Activated CD4-positive, alpha-beta T cell treated with anti-CD3 and anti-CD28 coated beads for 48 hours (primary cell): Measurements from ENCODE around the gene PBRM1.

Experiments
- DNase-seq: peaks from one replicate; pipeline ENCODE4 v3.0.0-alpha.2; 2020

Gene PBRM1

DNA sequence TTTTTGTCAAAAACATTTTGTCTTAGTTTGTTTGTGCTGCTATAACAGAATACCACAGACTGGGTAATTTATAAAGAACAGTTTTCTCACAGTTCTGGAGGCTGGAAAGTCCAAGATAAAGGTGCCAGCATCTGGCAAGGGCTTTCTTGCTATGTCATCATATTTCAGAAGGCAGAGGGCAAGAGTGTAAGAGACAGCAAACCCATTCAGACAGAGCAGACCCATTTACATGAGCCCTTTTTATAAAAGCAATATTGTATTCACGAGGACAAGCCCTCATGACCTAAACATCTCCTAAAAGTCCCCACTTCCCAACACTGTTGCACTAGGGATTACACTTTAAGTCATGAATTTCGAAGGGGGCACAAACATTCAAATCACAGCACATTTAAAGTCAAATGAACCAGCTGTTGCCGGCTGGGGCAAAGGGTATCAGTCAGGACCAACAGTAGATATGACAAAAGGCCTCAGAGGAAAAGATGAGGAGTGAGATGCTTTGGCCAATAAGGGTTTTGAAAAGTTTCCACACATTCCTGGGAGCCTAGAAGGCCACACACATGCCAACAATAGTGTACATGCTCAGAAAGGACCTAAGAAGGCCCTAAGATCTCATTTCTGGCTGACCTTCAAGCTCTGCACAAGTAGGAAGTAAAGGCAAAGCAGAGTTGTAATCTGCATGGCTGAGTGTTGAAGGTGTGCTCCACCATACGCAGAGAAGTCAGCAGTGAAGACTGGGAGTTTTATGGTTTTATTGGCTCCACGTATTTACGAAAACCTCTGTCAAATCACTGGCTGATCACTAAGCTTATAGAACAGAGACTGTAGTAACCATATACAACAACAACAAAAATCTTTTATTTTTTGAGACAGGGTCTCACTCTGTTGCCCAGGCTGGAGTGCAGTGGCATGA, 111.4 kb downstream of the PBRM1 start:
- no peak for DNase-seq

DNA sequence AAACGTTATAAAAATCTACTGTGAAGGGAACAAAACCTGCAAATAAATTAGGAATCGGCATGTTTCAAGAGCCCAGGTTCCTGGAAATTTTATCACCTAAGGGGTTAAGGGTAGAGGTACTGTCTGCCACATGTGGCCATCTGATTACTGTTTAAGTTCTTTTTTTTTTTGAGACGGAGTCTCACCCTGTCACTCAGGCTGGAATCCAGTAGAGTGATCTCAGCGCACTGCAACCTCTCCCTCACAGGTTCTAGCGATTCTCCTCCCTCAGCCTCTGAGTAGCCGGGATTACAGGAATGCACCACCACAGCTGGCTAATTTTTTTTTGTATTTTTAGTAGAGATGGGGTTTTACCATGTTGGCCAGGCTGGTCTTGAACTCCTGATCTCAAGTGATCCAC, 113.5 kb downstream of the PBRM1 start:
- DNase-seq = no peak

DNA sequence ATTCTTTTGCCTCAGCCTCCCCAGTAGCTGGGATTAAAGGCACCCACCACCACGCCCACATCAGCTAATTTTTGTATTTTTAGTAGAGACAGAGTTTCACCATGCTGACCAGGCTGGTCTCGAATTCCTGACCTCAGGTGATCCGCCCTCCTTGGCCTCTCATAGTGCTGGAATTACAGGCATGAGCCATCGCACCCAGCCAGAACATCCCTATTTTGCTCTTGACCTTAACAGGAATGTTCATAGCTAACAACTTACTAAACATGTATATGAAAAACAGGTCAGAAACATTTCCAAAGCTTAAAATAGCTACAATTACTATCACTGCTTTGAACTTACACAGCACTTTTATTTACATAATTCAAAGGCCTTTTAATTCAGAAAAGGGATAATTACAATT, 115.6 kb downstream of the PBRM1 start:
- no peak for DNase-seq

DNA sequence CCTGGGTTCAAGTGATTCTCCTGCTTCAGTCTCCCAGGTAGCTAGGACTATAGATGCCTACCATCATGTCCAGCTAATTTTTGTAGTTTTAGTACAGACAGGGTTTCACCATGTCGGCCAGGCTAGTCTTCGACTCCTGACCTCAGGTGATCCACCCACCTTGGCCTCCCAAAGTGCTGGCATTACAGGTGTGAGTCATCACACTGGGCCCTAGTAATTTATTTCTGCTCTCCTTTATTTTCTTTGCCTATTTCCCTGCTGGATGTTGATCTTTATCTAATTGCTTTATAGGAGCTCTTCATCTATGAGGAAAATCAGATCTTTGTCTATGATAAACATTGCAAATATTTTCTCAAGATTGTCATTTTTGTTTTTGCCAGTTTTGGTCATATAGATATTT, 117.6 kb downstream of the PBRM1 start:
- DNase-seq = no peak

DNA sequence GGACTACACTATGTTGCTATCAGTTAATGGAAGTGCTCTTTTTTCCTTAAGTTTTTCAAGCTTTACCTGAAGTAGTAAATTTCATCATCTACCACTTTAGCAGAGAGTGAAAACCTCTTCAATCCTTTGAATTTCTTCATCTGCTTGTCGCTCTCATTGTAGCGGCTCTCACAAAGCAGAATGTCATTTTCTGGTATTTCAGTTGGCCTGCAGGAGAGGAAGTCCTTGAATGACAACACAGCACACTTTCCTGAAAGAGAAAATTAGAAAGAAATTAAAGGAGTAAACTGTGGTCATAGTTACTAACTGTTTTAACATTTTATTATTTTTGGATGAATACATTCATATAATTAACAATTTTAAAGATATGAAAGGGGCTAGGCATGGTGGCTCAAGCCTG, 121.7 kb downstream of the PBRM1 start:
- DNase-seq = no peak

DNA sequence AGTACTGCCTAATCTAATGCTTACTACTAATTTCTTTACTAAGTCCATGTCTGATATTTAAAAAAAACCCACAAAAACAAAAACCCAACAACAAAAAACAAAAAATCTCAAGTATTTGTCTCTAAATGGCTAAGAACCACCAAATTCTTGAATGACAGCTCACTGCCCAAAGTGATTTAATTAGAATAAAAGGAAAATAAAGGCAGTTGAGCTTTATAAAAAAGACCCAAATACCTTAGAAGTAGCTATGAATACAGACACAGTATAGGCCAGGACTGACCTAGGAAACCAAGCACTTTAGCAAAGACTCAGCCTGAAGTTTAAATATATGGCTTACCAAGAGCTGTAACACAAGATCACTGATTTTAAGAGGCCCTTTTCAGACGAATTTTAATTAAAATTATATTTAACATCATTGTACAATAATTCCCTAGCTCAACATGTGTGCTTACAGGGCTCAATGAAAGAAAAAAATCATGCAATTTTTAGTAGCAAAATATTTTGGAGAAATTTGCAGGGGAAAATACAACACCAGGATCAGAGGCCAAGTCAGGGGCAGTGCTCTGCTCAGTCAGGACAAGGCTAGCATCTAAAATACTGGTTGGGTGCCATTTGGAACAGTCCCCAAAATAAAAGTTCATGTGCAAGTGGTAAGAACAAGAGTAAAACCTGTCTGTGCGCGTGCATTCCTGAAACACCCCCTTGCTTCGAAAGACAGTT, 124.5 kb downstream of the PBRM1 start:
- DNase-seq = no peak

DNA sequence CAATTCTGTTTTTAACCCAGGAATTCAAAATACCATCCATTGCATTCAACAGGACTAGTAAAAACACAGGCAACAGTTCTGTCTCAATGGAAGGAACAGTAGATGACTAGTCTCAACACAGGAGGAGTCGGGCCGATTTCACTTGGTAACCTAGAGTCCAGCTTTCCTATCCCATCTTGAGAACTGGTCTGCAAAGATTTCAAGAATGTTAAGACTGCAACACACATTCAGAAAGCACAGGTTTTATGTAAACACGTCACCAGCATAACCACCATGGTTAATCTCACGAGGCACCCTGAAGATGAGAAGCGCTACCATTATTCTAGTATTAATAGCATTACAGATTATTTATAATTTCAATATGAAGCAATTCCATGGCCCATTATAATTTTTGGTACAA, 127.3 kb downstream of the PBRM1 start:
- DNase-seq = no peak

DNA sequence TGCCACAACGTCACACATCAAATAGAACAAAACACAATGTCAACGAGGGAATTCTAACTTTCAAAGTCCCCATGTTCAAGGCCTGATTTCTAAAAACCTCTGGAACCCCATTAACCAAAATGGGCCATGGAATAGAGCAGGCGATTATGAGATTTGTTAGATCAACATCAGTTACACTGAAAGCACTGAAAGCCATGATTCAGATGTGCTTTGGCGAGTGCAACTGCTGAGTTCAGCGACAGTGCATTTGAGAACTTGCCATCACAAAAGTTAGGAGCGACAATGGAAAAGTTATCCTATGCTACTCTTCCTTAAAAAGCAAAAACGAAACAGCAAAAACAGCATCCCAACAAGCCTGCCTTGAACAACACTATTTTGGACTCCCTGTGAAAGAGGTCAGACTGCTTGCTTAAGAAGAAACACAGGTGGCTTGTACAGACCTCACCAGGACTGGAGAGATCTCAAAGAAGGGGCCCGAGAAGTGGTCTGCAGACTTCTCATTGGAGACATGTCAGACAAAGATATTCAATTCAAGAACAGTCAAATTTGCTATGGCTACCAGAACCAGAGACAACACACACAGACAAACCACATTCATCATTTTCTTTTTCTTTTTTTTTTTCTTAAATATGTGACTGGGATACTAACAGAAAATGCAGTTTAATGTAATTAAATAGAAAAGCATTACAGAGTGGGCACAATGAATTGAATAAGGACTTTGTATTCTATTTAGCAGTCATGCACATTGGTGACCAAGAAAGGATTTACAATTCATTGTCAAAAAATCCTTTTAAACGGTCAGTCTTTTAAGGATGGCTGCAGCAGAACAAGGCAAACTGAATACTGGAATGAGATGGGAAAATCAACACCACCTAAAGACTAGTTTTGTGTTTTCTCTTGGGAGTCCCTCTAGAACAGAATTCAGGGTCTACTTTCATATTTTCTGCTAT, 128.4 kb downstream of the PBRM1 start:
- no peak for DNase-seq

DNA sequence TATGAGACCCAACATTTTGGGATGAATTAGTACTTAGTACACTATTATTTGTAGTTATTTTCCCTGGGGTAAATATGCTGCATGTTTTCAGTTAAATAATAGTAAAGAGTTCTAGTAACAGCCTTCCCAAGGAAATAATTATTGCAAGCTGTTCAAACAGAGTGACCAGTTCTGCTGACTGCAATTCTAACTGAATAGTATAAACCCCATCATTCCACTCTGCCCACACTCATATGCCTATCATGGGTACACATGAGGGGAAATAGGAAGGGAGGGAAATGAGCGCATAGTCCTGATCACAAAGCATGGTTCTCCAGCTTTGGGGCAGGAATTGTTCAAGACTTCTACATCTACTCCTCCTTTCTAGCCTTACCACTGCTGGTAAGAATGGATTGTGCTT, 130.7 kb downstream of the PBRM1 start:
- DNase-seq = no peak

DNA sequence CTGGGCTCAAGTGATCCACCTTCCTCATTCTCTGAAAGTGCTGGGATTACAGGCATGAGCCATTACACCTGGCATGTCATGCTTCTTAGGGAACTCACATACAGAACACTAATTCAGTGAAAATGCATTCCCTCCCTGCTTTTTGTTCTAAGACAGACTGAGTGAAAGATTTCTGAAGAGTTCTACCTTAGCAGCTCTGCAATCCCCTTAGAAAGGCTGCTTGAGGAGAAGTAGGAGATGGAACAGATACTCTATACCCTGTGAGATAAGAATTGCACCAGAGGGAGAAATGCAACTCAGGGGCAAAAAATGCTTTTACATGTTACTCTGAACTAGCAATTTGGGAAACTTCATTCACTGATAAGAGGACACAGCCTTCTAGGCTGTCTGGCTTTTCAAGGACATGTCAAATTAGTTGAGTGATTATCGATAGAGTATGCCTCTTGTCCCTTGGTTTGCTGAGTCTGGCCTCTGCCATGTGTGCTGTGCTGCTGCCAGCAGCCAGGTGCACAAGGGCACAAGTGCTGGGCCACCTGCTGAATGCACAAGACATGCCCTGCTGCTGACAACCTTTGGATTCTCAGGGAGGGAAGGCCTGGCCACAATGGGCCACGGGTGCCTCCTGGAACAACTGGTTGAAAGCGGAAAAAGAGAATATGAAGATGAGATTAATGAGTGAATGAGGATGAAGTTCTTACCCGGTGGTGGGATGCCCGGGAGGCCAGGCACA, 131.5 kb downstream of the PBRM1 start:
- no peak for DNase-seq

DNA sequence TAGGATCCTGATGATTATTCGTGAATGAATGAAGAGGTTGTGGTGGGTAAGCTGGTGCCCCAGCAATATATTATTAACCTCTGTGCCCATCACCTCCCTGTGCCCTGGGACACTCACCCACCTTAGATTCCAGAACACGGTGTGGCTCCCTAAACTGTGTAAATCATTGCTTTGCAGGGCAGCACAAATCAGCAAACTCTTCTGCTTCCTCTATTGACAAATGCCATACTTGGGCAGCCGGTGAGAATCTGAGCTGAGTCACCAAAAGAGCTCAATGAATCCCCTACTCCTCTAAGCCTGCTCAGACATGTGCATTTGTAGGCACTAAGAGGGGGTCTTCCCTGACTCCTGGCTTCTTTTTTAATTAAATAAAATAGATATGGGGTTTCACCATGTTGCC, 133.6 kb downstream of the PBRM1 start:
- DNase-seq = no peak

DNA sequence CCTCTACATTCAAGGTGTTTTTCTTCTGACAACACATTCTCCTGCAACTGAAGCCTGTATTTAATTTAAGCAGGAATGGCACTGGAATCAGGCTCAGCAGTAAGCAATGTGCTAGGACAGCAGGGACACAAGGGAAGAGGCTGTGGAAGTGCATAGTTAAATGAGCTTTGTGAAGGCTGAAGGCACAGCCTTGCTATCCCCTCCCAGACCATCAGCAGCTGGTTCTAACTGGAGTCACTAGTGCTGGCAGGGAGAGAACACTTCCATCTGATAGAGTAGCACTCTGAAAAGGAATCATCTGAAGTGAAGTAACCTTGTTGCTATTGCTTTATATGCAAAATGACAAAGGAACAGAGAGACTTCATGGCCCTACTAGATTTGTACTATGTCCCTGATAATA, 134.6 kb downstream of the PBRM1 start:
- no peak for DNase-seq

DNA sequence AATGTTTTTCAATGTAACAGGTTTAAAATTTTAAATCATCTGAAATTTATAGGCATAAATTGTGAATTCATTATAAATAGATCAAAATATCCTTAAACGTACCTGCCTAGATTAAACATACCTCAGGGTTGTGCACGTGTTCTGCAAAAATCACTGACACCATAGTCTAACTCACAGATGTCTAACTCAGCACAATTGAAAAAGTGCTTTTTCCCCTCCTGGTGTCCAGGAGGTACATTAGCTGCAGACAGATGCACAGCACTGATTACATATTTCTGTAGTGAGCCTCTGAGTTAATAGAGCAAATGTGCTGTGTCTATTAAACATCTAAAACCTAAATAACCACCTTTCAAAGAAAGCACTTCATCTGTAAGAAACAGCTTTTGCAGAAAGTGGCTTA, 138.6 kb downstream of the PBRM1 start:
- no peak for DNase-seq

DNA sequence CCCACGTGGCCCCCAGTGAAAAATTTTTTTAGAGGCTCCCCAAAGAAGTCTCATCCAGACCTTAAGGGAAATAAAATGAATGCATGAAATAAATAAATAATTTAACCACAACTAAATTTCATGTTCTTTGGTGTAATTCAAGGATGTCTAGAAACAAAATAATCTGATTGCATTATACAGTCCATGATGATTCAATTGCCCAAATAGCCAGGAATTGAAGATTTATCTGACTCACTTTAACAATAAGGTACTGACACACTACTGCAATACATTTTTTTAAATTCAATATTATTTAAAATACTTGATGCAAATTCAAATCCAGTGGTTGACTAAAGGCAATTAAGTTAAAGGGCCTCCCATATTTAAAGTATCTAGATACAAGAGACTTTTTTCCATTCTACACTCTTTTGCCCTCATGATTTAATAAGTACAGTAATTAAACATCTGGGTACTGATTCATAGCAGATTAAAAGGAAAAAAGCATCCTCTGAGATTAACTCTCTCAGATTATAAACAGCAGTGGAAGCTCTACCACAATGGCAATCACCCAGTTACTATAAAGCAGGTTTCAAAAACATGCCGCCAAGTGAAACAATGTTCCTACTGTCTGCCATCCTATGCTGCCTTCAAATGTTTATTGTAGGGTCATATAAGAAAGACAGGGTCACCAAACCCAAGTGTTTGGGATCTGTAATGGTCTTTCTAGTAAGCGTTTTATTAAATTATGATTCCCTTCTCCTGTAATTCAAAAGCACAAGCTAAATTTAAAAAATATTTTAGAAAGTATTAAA, 139.4 kb downstream of the PBRM1 start:
- DNase-seq = no peak

DNA sequence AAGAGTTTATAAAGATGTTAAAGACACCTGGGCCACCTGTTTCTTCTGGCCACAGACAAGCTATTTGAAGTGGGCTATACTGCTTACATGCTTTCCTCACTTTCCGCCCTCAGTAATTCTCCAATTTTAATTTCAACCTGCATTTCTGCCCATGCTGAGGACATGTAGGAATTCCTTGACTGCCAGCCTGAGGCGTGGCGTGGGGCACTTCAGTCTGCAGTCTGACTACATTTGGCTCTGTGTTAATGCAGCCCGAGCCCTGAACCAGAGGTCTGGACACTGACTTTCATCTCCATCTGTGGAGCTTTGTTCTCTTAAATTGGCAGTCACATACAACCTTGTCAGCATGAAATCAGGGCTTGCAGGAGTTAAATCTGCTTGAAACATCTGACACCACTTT, 140.8 kb downstream of the PBRM1 start:
- no peak for DNase-seq

DNA sequence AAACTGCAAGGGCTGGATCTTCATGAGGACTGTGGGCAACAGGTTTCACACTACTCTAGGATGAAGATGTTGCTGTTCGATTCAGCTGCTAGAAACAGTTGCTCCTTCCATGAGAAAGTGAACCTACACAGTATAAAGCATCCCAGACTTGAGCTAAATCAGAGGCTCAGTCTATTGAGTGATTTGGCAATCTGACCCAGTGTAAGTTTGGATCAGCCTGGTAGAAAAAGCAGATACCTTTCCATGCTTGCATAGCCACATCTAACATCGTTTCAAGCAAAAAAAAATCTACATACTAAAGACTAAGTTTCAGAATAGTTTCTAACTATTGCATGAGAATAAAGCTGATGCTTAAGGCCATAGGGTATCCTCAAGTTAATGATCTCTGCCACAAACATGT, 144.7 kb downstream of the PBRM1 start:
- DNase-seq = no peak

DNA sequence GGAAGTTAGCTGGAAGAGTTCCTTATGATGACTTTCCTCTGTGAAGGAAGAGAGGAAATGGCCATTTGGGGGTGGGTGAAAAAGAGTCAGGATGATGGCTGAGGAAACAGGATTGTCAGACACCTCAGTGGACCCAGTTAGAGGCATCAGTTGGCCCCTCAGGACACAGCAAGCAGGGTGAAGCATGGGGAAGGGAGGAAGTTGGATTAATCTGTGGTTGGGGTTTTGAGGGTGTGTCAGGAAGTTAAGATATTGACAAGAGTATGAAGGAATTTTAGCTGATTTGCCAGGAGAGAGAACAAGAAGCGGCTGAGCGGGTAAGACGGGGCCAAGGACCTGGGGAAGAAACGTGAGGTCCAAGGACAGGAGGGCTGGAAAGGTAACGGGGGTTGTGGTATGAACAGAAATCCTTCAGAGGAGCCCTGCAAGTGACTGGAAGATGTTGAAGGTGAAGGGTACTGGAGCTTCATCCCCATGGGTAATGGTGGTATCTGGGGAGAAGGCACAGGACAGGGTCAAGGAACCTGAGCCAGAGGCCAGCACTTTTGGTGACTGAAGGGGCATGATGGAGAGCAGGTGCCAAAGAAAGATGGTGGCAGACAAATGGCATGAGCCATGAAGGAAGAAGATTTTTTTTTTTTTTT, 146.6 kb downstream of the PBRM1 start:
- DNase-seq = no peak

DNA sequence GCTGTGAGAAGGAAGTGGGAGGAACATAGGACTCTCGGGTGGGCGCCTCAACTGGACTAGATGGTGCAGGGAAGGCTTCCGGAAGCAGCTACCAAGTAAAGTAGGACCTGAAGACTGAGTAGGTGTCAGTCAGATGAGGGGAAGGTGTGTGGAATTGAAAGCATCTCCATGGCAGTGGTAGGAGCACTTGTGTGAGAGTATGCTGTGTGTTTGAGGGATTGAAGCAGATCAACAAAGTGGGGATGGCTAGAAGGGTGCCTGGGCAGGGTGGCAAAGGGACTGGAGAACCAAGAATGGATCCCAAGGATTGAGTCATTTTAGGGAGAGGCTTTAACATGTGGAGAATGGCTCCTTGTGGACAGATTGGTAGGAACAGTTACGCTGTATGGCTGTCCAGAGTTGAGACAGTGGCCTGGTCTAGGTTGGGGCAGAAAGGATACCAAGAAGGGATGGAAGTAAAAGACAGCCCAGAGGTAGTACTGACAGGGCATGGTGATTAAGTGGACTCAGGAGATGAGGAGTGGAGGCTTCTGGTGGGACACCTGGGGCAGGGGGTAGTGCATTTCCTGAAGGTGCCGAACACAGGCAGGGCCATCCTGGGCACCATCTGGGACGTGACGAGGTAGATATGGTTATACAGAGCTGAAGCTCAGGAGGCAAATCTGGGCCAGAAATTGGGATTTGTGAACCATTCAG, 147.8 kb downstream of the PBRM1 start:
- DNase-seq = no peak

DNA sequence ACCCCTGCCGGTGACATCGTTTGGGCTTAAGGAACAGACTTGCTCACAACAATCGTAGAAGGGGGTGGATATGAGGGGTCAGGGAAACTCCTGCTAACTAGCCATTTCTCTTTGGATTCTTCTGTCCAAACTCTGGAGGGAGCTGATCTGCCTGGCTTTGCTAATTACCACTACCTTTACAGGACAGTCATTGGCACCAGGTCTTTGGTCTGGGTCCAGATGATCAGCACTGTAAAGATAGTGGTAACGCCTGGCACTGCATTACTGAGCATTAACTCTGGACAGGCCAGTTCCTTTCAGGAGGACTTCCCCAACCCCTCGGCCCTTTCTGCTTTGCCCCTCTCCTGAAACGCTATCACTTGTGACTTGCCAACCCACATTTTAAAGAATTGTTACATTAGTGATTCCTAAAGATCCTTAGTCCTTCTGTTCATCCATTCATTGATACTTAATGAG, 148.5 kb downstream of the PBRM1 start:
- DNase-seq = no peak
